Esophagus (tissue), 2 donors: ENCODE measurements around the gene CTXN3. TPM values are rescaled to one million over a fixed set of nuclear protein-coding genes. Genes with fewer than 3 reads are reported as not detected.

Experiments used
- H3K27ac ChIP-seq, 2 donors: one replicate each; pipeline ENCODE4 v1.5.1; 2013; ENCODE audit warnings: low read depth in 2 of 2, mild to moderate bottlenecking in 2 of 2, inconsistent platforms in 1 of 2, low read length in 1 of 2, moderate library complexity in 1 of 2
- H3K27me3 ChIP-seq, 2 donors: one replicate each; pipeline ENCODE4 v1.6.1; 2013; ENCODE audit warnings: low read length in 2 of 2, control low read depth in 1 of 2, mild to moderate bottlenecking in 1 of 2; ENCODE audit not compliant: insufficient read depth in 2 of 2, control insufficient read depth in 1 of 2
- H3K36me3 ChIP-seq, 2 donors: one replicate each; pipeline ENCODE4 v1.6.1; 2013; ENCODE audit warnings: low read length in 1 of 2; ENCODE audit not compliant: control insufficient read depth in 2 of 2, insufficient read depth in 2 of 2
- H3K4me1 ChIP-seq, 2 donors: one replicate each; pipeline ENCODE4 v1.6.1; 2013; ENCODE audit warnings: low read length in 1 of 2; ENCODE audit not compliant: control insufficient read depth in 2 of 2, insufficient read depth in 2 of 2
- H3K4me3 ChIP-seq, 2 donors: one replicate each; pipeline ENCODE4 v1.5.1; 2013; ENCODE audit warnings: low read length in 2 of 2, mild to moderate bottlenecking in 2 of 2, low read depth in 1 of 2, moderate library complexity in 1 of 2
- H3K9me3 ChIP-seq, 2 donors: one replicate each; pipeline ENCODE4 v1.6.1; 2013; ENCODE audit warnings: mild to moderate bottlenecking in 2 of 2, low read depth in 1 of 2, low read length in 1 of 2, moderate library complexity in 1 of 2; ENCODE audit not compliant: control insufficient read depth in 2 of 2, insufficient read depth in 1 of 2
- WGBS, 2 donors: extraction: QIAGEN DNeasy Blood & Tissue Kit; methylation state at CpG; one replicate each; pipeline ENCODE4 v1.1.7; 2013; 5-methylcytosine and 5-hydroxymethylcytosine counted together
- polyA plus RNA-seq, 2 donors: library from polyadenylated mRNA; stranded (reverse); fragments of 200-250 nt; gene quantifications; one replicate each; pipeline ENCODE4 v1.2.3, GENCODE V29; 2013
- donor health status: healthy with polysubstance abuse.
- donor health status: Bipolar disorder and iron deficiency.

CTXN3 gene
- polyA plus RNA-seq, 2 donors, result 0.04 to 0.14 TPM

GRCh38 chr5:127685662-127686061, 36.8 kb downstream of the CTXN3 start:
- 24 to 54% methylated on average over 2 of the region's 2 CpGs for WGBS, 2 donors
- Histone ChIP-seq H3K27me3 (no peaks in the 10 kb centered on the region), H3K9me3 (no peaks in the 10 kb centered on the region), H3K4me1 (no peaks in the 10 kb centered on the region), H3K4me3 (no peak overlapping the region), H3K36me3 (no peaks in the 10 kb centered on the region), H3K27ac (no peak overlapping the region)

GRCh38 chr5:127686424-127686823, 37.5 kb downstream of the CTXN3 start:
- Histone ChIP-seq H3K27me3 (no peaks in the 10 kb centered on the region), H3K36me3 (no peaks in the 10 kb centered on the region), H3K9me3 (no peaks in the 10 kb centered on the region), H3K4me3 (no peak overlapping the region), H3K27ac (no peak overlapping the region), H3K4me1 (no peaks in the 10 kb centered on the region)

DNA sequence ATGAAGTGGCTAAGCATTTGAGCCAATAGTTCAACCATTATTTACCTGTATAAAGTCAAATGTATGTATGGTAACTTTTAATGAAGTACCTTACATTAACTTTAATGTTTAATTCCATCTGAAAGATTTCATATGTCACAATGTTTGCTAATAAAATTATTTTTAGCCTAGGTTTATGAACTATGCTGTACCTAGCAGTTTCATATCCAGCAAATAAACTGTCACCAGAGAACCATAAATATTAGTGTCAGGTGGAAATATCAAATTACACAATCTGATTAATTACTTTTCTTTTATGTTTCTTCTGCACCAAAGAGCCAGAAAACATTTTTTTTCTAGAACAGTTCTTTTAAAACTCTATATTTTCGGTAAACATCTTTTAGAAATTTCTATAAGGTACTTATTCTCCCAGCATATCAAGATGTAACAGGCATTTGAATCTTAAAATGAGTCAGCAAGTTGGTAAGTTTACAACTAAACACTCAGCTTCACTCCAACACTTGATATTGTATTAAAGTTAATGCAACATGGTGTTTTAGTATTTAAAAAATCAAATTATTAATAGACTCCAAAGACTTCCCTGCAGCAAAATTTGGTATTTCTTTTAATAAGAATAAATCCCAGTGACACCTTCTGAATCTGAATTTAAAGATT, 45.8 kb downstream of the CTXN3 start:
- 71 to 79% methylated on average over 1 of the region's 1 CpG for WGBS, 2 donors
- Histone ChIP-seq H3K4me3 (no peak overlapping the region), H3K9me3 (no peaks in the 10 kb centered on the region), H3K36me3 (no peaks in the 10 kb centered on the region), H3K4me1 (no peaks in the 10 kb centered on the region), H3K27me3 (no peaks in the 10 kb centered on the region), H3K27ac (no peak overlapping the region)

DNA sequence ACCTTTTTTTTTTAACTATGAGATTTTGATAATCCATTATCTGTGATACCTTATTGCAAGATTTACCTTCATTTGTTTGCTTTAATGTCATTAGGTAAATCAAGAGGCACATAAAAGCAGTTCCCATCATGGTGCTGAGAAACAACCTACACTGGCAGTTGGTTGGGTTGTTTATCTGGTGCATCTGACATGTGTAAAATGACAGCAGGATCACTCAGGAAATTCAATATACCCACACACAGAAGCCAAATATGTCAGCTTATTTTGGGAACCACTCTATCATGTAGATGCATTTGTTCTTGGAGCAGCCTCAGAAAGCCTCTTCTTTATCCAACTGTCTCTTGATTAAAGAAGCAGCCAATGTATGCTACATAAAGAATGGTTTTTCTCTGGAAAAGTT, 46.5 kb downstream of the CTXN3 start:
- no peak overlapping the region for H3K27ac ChIP-seq

DNA sequence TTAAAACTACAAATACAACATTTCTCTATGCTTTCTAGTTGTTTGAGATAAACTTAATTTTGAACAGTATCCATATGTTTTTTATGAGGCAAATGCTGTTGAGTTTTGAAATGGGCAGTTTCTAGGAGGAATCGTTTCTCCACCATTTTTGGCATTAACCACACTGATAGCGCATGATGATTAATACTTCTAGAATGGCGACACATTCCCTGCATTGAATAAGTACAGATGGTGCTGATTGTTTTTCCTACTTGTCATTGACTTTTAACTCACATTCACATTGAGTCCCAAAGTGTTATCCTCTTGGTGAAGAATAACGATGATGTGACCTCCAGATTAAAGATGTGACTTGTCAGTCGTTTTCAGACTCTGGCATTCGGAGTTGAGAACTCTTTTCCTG, 47.8 kb downstream of the CTXN3 start:
- 69 to 70% methylated on average over 6 of the region's 6 CpGs for WGBS, 2 donors
- Histone ChIP-seq H3K27me3 (no peaks in the 10 kb centered on the region), H3K27ac (no peak overlapping the region), H3K4me3 (no peak overlapping the region), H3K4me1 (no peaks in the 10 kb centered on the region), H3K36me3 (no peaks in the 10 kb centered on the region), H3K9me3 (no peaks in the 10 kb centered on the region)

More for the DNA sequence above, 46.5 kb downstream of the CTXN3 start:
- Histone ChIP-seq H3K4me1 (no peaks in the 10 kb centered on the region), H3K36me3 (no peaks in the 10 kb centered on the region), H3K9me3 (no peaks in the 10 kb centered on the region), H3K27me3 (no peaks in the 10 kb centered on the region), H3K4me3 (no peak overlapping the region)

DNA sequence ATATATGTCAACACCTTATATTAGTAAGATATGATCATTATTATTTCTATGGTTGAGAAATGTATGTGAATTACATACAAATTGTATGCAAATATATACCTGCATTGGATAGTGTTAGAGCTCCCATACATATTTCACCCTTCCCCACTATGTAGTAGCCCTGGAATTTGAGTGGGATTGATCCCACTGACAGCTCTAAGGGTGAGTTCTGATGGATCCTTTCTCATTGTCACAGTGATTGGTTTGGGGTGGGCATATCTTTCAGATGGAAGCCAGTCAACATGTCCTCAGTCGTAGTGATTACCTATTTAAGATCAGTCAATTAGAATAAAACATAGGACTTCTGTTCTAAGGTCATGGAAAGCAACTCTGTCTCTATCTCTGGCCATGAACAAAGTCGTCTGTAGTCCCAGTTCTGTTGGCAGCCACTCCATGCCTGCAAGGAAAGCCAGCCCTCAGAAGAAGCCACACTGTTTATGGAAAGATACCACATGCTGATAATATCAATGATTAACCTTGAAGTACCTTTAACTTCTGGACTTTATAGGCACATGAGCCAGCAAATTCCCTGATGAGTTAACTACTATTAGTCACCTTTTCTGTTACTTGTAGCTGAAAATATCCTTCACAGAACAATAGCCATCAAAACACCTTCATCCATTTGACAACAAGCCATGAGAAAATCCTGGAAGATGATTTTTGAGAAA, 49.2 kb downstream of the CTXN3 start:
- Histone ChIP-seq H3K4me1 (no peaks in the 10 kb centered on the region), H3K9me3 (no peaks in the 10 kb centered on the region), H3K27ac (no peak overlapping the region), H3K27me3 (no peaks in the 10 kb centered on the region), H3K4me3 (no peak overlapping the region), H3K36me3 (no peaks in the 10 kb centered on the region)
- 45 to 58% methylated on average over 2 of the region's 2 CpGs for WGBS, 2 donors

DNA sequence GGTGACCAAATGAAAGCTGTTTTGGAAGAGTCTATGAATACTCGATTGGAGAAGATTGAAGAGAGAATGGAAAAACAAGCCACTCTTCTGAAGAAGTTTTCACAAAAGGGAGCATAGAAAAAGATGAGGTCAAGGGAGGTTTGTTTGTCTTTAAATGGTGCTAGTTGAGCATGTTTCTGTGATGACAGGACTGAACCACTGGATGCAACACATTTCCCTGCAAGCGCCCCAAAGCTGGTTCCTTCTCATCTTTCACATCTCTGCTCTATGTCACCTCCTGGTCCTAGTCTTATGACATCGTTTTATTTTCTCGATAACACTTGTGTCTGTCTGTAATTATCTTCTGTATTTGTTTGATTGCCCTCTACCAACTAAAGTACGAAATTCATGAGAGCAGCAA, 50.5 kb downstream of the CTXN3 start:
- Histone ChIP-seq H3K36me3 (no peaks in the 10 kb centered on the region), H3K4me3 (no peak overlapping the region), H3K27ac (no peak overlapping the region), H3K27me3 (no peaks in the 10 kb centered on the region), H3K9me3 (no peaks in the 10 kb centered on the region), H3K4me1 (no peaks in the 10 kb centered on the region)
- 89% methylated on average over 5 of the region's 5 CpGs for whole genome bisulfite sequencing, 2 donors

DNA sequence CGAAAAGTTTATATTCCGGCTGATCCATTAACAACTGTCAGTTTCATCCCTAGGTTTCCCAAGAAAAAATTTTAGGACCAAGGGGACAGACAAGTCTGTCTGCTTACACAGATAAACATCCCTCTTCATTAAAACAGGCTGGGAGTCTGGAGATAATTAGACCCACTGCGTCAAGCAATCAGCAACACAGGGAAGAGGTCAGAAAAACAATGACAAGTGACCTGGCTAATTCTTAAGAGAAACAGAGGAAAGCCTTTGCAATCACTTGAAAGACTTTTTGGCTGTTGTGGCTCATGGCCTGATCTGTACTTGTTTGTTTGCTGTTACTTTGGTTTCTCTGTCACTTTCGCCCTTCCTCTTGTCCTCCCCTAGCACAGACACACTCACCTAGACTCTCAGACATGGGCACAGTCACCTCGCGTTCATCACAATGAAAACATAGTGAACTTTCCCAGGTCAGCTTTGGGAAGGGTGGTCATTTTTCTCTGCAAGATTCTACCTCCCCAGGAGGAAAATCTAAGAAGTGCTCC, 51.4 kb downstream of the CTXN3 start:
- 82 to 88% methylated on average over 6 of the region's 6 CpGs for WGBS, 2 donors
- H3K4me1 ChIP-seq, result no peaks in the 10 kb centered on the region
- H3K27me3 ChIP-seq, result no peaks in the 10 kb centered on the region
- H3K27ac ChIP-seq, result no peak overlapping the region
- H3K9me3 ChIP-seq, result no peaks in the 10 kb centered on the region
- no peaks in the 10 kb centered on the region for H3K36me3 ChIP-seq
- no peak overlapping the region for H3K4me3 ChIP-seq

DNA sequence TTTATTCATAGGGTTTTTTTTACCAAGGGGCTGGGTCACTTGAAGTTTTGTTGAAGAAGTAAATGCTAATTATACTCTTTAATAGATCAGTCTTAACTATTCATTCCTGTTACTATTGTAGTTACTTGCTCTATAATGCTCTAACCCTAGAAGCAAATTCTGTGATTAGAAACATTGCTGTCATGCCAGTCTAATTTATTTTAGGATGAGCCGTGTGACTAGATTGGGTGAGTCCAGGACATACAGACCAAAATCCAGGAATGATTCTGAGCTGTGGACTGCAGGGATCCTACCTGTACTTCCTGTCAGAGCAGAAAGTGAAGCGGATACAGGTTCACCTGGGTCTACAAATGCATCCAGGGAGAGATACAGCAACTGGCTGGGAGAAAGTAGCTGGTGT, 53.6 kb downstream of the CTXN3 start:
- Histone ChIP-seq H3K36me3 (no peaks in the 10 kb centered on the region), H3K4me1 (no peaks in the 10 kb centered on the region), H3K27ac (no peak overlapping the region), H3K9me3 (no peaks in the 10 kb centered on the region), H3K27me3 (no peaks in the 10 kb centered on the region), H3K4me3 (no peak overlapping the region)
- WGBS, 2 donors, result 91 to 92% methylated on average over 2 of the region's 2 CpGs
